Natural killer cell (primary cell): Measurements from ENCODE around the gene LRP1-AS. TPM values are rescaled to one million over a fixed set of nuclear protein-coding genes. Genes with fewer than 3 reads are reported as not detected.

Experiments used
- ATAC-seq, 3 donors: fragments of 150-1000 bp in 2 of 3; fragments of 200-7000 bp in 1 of 3; cut with Tn5 transposase; 1 replicate in 1 of 3; 2 replicates in 2 of 3; pipeline ENCODE4 v1.10.0; 2021; ENCODE audit warnings: mild to moderate bottlenecking in 2 of 3, moderate library complexity in 2 of 3
- DNase-seq, 2 donors: peaks; one replicate each; pipeline versions ENCODE4 v3.0.0 to v3.0.0-alpha.2; 2013 to 2021; ENCODE audit warnings: mixed read lengths in 1 of 2
- H3K27ac ChIP-seq: one replicate; pipeline ENCODE4 v1.5.1; 2013; ENCODE audit warnings: mild to moderate bottlenecking, low read length
- H3K27me3 ChIP-seq: one replicate; pipeline ENCODE4 v1.6.1; 2013; ENCODE audit warnings: low read length; ENCODE audit not compliant: control insufficient read depth, insufficient read depth
- H3K36me3 ChIP-seq: one replicate; pipeline ENCODE4 v1.6.1; 2013; ENCODE audit warnings: low read length; ENCODE audit not compliant: control insufficient read depth, insufficient read depth
- H3K4me1 ChIP-seq: one replicate; pipeline ENCODE4 v1.6.1; 2013; ENCODE audit warnings: low read length; ENCODE audit not compliant: control insufficient read depth, insufficient read depth
- H3K4me3 ChIP-seq: one replicate; pipeline ENCODE4 v1.5.1; 2013; ENCODE audit warnings: low read length
- H3K9me3 ChIP-seq: one replicate; pipeline ENCODE4 v1.6.1; 2013; ENCODE audit warnings: low read length; ENCODE audit not compliant: control insufficient read depth, insufficient read depth
- H3K27ac Mint-ChIP-seq, 2 donors: one replicate each; pipeline ENCODE4 v1.8.0; 2022; ENCODE audit warnings: mild to moderate bottlenecking in 2 of 2, mixed read lengths in 2 of 2, moderate library complexity in 1 of 2
- H3K27me3 Mint-ChIP-seq, 2 donors: one replicate each; pipeline ENCODE4 v1.8.0; 2022; ENCODE audit warnings: low read depth in 2 of 2, mixed read lengths in 2 of 2
- H3K36me3 Mint-ChIP-seq: one replicate; pipeline ENCODE4 v1.8.0; 2022; ENCODE audit warnings: mixed read lengths
- H3K4me1 Mint-ChIP-seq, 2 donors: one replicate each; pipeline ENCODE4 v1.8.0; 2022; ENCODE audit warnings: mixed read lengths in 2 of 2
- H3K4me3 Mint-ChIP-seq: one replicate; pipeline ENCODE4 v1.8.0; 2022; ENCODE audit warnings: mild to moderate bottlenecking, moderate library complexity, mixed read lengths
- H3K9me3 Mint-ChIP-seq, 2 donors: one replicate each; pipeline ENCODE4 v1.8.0; 2022; ENCODE audit warnings: mixed read lengths in 2 of 2
- CTCF ChIP-seq: fragments of 200-600 bp; IDR thresholded peaks from one replicate; pipeline ENCODE4 v1.8.0; 2022; ENCODE audit warnings: antibody characterized with exemption
- WGBS: methylation state at CpG from one replicate; pipeline ENCODE4 v1.1.7; 2013; ENCODE audit warnings: missing lambda C conversion rate; ENCODE audit not compliant: insufficient coverage; 5-methylcytosine and 5-hydroxymethylcytosine counted together
- intact Hi-C: fragments of 100-400 bp; cut with micrococcal nuclease; formaldehyde crosslinking; loops from one replicate; pipeline ENCODE4 v1.14.2; 2022
- total RNA-seq, 4 donors: library from RNA; stranded (reverse); fragments of 120-200 nt in 1 of 4; gene quantifications; one replicate each; pipeline versions ENCODE4 v1.2.3 to v1.2.4, GENCODE V29; 2013 to 2022

The LRP1-AS gene
- not detected for total RNA-seq
- total RNA-seq (2013): not detected

GRCh38 chr12:57146961-57147944 lies at the start of gene LRP1-AS:
TSS of gene LRP1-AS (minus strand) at chr12:57147619.
- Mint-ChIP-seq H3K4me3 (no peak within 1 kb of the TSS), H3K4me1 (no peaks in the 10 kb centered on the region), H3K9me3 (no peaks in the 10 kb centered on the region), H3K27ac (no peak within 1 kb of the TSS), H3K36me3 (no peaks in the 10 kb centered on the region), H3K27me3 (no peaks in the 10 kb centered on the region)
- H3K4me1 ChIP-seq: peaks cover 15% of the 10 kb centered on the region
- intact Hi-C loops: no loop called here
- DNase-seq (no peak), ATAC-seq (no peak)
- no peaks in the 10 kb centered on the region for H3K9me3 ChIP-seq
- H3K4me3 ChIP-seq: no peak within 1 kb of the TSS
- H3K36me3 ChIP-seq: no peaks in the 10 kb centered on the region
- 65% methylated on average over 8 of the region's 8 CpGs for WGBS
- no peak for TF ChIP-seq CTCF
- no peaks in the 10 kb centered on the region for H3K27me3 ChIP-seq
- H3K27ac ChIP-seq: no peak within 1 kb of the TSS

GRCh38 chr12:57196956-57197355 lies 49.5 kb upstream of the LRP1-AS start:
- peaks cover 17% of the 10 kb centered on the region for H3K4me1 ChIP-seq

GRCh38 chr12:57196439-57196838 lies 49.0 kb upstream of the LRP1-AS start:
- 83% methylated on average over 4 of the region's 4 CpGs for WGBS
- no peak overlapping the region for H3K27ac Mint-ChIP-seq
- ATAC-seq: no peak

More at GRCh38 chr12:57196956-57197355, 49.5 kb upstream of the LRP1-AS start:
- Mint-ChIP-seq H3K27ac (no peak overlapping the region), H3K4me3 (no peak overlapping the region), H3K27me3 (peaks cover 7 to 15% of the 10 kb centered on the region in 2 donors), H3K9me3 (no peaks in the 10 kb centered on the region), H3K4me1 (peaks cover 9 to 13% of the 10 kb centered on the region in 2 donors), H3K36me3 (no peaks in the 10 kb centered on the region)
- H3K4me3 ChIP-seq: no peak overlapping the region
- intact Hi-C loops: no loop called here
- no peak overlapping the region for H3K27ac ChIP-seq
- DNase-seq (no peak), ATAC-seq (no peak)
- 94% methylated on average over 22 of the region's 22 CpGs for WGBS
- H3K9me3 ChIP-seq: no peaks in the 10 kb centered on the region
- no peak for TF ChIP-seq CTCF
- H3K27me3 ChIP-seq: no peaks in the 10 kb centered on the region
- H3K36me3 ChIP-seq: no peaks in the 10 kb centered on the region

More at GRCh38 chr12:57196439-57196838, 49.0 kb upstream of the LRP1-AS start:
- Mint-ChIP-seq H3K4me1 (peaks cover 9 to 13% of the 10 kb centered on the region in 2 donors), H3K36me3 (no peaks in the 10 kb centered on the region), H3K4me3 (no peak overlapping the region), H3K9me3 (no peaks in the 10 kb centered on the region), H3K27me3 (peaks cover 7 to 15% of the 10 kb centered on the region in 2 donors)
- no peak for TF ChIP-seq CTCF
- H3K4me1 ChIP-seq: peaks cover 17% of the 10 kb centered on the region
- H3K27me3 ChIP-seq: no peaks in the 10 kb centered on the region
- H3K27ac ChIP-seq: no peak overlapping the region
- no peak overlapping the region for H3K4me3 ChIP-seq
- H3K9me3 ChIP-seq: no peaks in the 10 kb centered on the region
- no peak for DNase-seq
- H3K36me3 ChIP-seq: no peaks in the 10 kb centered on the region
- intact Hi-C loops: no loop called here
